ENCODE results near the gene ABHD12.

ABHD12 gene

DNA sequence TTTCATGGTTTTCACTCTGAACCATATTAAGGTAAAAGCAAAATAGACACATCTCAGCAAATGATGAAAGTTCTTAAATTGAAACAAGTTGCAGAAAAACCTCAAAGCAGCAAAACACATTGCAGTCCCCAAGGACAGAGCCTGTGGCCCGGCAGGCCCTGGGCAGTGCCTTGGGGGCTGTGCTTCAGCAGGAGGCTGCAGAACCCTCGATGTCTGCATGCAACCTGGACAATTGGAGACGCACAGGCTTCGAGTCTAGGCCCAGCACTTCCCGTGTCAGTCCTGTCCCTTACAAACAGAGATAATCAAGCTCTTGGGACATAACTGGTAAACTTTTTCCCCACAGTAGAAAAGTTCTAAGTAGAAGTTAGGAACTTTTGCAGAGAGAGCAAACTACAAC lies 133.5 kb downstream of the ABHD12 start:
- no peak for DNase-seq (ENCODE audit: low spot score)

DNA sequence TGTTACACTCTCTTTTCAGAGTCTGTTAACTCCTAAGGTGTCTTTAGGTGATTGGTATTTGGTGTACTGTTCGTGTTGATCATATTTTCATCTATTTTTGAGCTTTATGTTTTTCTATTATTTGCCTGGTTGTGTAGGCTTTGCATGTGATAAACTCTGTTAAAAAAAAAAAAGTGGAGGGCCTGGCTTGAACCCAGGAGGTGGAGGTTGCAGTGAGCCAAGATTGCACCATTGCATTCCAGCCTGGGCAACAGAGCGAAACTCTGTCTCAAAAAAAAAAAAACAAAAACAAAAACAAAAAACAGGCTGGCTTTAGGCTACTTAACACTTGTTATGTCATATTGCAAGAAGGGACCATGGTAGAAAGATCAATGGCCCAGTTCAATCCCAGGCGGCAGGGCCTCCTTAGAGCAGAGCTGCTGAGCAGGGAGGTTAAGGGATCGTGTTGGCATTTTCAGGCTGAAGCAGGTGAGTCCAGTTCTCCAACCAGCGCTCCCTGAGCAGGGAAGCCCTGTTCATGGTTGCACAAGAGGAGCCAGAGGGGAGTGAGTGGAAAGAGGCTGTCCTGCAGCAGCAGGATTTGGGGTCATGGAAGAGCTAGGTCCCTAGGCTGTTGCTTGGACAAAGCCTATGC lies 134.3 kb downstream of the ABHD12 start:
- no peak for DNase-seq (ENCODE audit: low spot score)

DNA sequence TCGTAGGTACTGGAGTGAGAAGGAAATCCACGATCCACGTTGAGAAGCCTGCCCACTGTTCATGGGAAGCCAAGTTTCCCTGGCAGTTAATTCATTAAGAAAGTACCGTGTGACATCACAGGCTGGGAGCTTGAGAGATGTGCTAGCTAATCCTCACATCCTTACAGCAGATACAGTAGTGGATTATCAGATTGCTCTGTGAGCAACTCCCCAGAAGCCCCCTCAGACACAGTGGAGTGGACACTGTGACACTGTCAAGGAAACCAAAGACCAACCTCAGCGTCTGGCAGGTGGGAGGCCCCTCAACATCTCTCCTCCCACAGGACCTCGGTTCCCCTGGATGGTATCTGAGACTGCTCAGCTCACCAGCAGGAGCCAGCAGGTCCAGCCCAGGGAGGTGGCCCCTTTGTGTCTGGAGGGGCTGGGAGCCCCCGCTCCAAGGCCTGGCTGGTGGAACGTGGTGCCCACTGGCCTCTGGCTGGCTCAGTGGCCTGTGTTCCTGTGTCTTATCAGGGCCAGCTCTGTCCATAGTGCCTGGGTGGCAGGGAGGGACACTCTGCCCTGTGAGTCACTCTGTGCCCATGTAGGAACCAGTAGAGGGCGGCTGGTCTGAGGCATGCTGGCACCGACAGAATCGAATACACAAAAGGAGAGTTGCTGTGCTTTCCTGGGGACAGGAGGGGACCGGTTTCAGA lies 135.5 kb downstream of the ABHD12 start:
- DNase-seq (ENCODE audit: low spot score), result no peak

DNA sequence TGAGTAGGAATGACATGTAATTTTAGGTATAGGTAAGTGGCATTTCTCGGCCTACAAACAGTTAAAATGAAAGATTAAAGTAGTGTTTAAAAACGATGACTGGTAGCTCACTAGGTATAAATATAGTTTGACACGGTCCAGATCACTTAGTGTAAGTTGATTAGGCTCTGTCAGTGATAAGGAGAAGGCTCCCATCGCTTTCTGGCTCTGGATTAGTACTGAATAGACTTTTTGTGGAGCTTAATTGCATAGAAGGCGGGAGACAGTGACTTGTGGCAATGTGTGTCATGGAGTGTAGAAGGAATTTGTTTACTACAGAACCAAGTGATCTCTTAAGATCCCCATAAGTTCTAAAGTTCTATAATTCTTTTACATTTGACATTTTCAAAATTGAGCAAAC lies 136.1 kb downstream of the ABHD12 start:
- no peak for DNase-seq (ENCODE audit: low spot score)

DNA sequence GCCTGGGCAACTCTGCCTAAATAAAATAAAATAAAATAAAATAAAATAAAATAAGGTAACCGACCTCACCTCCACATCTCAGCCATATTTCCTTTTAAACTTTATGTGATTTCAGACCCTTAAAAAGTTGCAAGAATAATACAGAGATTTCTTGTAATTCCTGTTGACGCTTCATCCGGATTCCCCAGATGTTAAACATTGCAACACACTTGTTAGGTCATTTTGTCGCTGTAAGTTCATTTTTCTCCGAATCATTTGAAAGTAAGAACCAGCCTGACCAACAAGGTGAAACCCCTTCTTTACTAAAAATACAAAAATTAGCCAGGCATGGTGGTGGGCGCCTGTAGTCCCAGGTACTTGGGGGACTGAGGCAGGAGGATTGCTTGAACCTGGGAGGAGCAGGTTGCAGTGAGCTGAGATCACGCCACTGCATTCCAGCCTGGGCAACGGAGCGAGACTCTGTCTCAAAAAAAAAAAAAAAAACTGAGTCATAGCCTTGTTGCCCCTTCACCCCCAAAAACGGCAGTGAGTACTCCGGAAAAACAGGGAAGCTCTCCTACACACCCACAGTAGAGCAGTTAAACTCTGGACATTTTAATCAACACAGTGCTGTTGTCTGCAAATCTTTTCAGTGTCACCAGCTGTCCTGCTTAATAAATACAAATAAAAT lies 136.9 kb downstream of the ABHD12 start:
- DNase-seq (ENCODE audit: low spot score), result no peak

DNA sequence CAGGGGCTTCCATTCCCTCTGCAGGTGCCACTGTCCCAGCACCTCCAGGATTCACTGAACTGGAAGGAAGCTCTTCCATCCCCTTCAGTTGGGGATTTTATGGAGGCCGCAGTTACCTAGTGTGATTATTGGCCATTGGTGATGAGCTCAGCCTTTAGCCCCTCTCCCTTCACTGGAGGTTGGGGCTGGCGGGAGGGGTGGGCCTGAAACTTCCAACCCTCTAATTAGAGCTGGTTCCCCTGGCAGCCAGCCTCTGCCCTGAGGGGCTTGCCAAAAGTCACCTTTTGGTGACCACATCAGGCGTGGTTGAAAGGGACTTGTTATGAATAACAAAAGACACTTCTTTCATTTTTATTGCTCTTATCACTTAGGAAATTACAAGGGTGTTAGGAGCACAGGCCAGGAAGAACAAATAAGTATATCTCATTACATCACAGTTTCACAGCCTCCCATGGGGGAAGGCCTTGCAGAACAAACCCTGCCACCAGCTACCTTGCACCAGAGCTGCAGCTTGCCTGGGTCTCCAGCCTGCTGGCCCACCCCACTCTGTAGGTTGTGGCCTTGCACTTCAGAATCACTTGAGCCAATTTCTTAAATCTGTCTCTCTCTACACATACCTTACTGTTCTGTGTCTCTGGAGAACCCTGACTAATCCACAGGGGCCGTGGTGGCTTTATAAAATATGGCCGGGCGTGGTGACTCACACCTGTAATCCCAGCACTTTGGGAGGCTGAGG lies 137.8 kb downstream of the ABHD12 start:
- DNase-seq (ENCODE audit: low spot score), result no peak

DNA sequence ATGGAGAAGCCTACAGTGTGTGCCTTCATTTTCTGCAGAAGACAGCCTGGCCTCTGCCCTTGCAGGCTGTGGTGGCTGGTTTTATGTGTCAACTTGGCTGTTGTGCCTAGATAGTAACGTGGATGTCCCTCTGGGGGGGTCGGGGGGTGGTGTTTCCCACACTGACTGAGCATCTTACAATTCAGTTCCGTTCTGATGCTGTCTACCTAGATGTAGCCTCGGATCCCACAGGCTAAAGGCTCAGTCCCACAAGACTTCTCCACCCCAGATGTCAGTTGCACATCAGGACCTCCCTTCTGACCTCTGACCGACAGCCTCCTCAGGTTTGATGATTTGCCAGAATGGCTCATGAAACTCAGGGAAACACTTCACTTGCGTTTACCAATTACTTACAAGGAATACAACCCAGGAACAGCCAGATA lies 138.4 kb downstream of the ABHD12 start:
- no peak for DNase-seq (ENCODE audit: low spot score)

DNA sequence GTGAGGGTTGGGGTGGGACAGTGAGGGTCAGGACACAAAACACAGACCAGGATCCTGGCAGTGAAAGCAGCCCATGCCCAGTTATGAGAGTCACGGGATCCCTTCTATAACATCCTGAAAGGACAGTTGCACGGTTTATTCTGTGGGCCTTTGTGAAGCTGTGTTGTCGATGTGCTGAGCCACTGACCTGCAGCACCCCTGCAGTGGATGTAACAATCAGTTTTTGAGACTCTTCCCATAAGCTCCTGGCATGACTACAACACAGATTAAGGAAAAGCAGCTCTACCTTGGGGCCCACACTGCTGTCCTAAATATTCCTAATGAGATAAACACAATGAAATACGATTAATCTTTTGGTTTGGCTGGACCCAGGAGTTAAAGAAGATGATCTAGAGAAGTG lies 139.1 kb downstream of the ABHD12 start:
- no peak for DNase-seq (ENCODE audit: low spot score)

DNA sequence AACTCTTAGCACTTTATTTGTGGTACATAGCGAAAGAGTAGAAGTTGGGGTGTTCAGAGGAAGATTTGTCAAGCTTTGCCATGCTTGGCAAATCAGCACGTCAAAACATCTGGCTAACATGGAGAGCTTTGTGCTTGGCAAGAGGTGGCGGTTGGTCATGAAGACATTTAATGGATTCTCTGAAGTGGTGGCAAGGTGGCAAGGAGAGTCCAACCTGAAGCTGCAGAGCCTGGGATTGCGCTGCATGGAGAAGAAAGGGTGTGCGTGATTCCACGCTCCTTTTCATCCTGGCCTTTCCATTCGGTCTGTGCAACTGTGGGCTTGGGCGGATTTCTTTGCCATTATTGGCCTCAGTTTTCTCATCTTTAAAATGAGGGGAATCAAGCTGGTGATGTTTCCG lies 139.6 kb downstream of the ABHD12 start:
- DNase-seq (ENCODE audit: low spot score), result no peak

DNA sequence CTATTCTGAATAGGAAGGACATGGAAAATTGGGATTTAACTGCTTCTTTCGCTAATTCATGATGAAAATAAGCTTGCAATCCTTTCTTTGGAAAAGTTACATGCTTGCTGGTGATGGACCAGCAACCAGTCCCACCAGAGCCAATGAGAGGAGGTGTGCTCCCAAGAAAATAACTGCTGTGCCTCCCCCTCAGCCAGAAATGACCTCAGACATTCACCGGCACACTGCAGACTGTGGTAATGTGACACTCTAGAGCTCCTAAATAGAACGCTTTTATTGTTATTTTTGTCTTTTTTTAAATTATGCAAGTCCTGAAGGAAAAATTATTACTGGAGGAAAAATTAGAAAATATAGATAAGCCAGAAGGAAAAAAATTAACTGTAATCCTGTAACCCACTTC lies 140.1 kb downstream of the ABHD12 start:
- no peak for DNase-seq (ENCODE audit: low spot score)

Data from LoVo (cell line).